ENCODE results near the gene CNNM4. TPM values are rescaled to one million over a fixed set of nuclear protein-coding genes. Genes with fewer than 3 reads are reported as not detected.

CNNM4 gene
- polyA plus RNA-seq (2013, experiment 1 of 2): 5.8 TPM
- polyA plus RNA-seq (2013, experiment 2 of 2): 6.0 TPM

DNA sequence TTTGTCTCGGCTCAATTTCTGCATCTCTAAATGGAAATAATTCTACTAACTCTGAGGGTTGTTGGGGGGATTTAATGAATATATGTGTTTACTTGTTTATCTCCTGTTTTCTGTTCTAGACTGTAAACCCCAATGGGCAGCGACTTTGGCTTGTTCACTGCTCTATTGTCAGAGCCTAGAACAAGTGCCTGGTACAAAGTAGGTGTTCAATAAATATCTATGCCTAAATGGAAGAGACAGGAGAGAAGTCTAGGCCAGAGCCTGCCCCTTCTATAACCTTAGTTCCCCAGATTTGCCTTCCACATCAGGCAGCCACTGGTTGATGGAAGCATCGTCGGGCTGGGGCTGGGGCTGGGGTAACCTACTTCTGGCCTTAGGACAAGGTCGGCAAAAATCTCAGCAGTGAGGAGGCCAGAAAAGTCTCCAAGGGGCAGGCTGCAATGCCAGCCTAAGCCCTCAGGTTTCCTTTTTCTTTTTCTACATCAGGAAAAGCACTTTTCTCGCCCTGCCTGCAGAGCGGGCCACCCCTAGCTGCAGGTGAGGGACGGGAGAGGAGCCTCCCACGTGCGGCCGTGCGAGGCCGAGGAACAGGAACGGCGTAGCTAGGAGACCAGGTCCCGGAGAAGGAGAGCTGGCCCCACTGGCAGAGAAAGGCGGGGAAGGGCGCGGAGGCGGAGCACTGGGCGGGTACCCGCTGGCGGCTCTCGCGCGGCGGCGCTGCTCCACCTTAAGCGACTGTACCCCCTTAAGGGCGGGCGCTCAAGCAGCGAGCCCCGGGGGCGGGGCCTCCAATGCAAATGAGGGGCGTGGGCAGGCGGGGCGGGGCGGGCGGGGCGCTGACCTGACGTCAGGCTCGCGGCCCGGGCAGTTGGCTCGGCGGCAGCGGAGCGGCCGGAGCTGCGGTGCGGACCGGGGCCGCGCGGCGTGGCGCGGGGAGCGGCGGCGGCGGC lies at the start of gene CNNM4:
Gene CNNM4, plus strand, starts transcription at position 867 of the 950 bp plus-strand sequence. CDS start 98 bp downstream, outside the sequence.
- no peaks in the 10 kb centered on the region for H3K27me3 ChIP-seq (ENCODE audit: control insufficient read depth in 1 of 2, insufficient read depth in 1 of 2, low read length in 2 of 2)
- H2AFZ ChIP-seq (ENCODE audit: low read depth, low read length): peak within 1 kb of the TSS; percentile 72
- peak within 1 kb of the TSS; percentile 79 for H3K4me2 ChIP-seq (ENCODE audit: low read length, poor library complexity, severe bottlenecking)
- no peaks in the 10 kb centered on the region for H3K36me3 ChIP-seq (ENCODE audit: control insufficient read depth in 1 of 2, insufficient read depth in 2 of 2, low read depth in 1 of 2, low read length in 2 of 2)
- no peak within 1 kb of the TSS for H3K23ac ChIP-seq (ENCODE audit: low read length in 2 of 2)
- H3K4me1 ChIP-seq (ENCODE audit: control insufficient read depth, insufficient read depth, low read depth, low read length): peaks cover 38% of the 10 kb centered on the region
- no peak within 1 kb of the TSS for H2BK5ac ChIP-seq (ENCODE audit: low read depth, low read length, poor library complexity, severe bottlenecking)
- peak; percentile 90 for DNase-seq
- H2BK12ac ChIP-seq (ENCODE audit: low read length in 2 of 2): peak within 1 kb of the TSS; percentile 28 to 82
- peak within 1 kb of the TSS; percentile 93 for H4K8ac ChIP-seq (ENCODE audit: low read length)
- H2AK5ac ChIP-seq (ENCODE audit: low read length, severe bottlenecking): no peak within 1 kb of the TSS
- H3K4ac ChIP-seq (ENCODE audit: low read depth in 1 of 2, low read length in 2 of 2): peak within 1 kb of the TSS; percentile 55 to 66
- H3K14ac ChIP-seq (ENCODE audit: low read length in 2 of 2): peak within 1 kb of the TSS in 1 of 2 experiments; percentile 86
- peak within 1 kb of the TSS; percentile 81 for H4K91ac ChIP-seq (ENCODE audit: low read length)
- no peak within 1 kb of the TSS for H2BK15ac ChIP-seq (ENCODE audit: low read depth, poor library complexity, severe bottlenecking)
- H3K79me1 ChIP-seq (replicated peaks; ENCODE audit: low read length, poor library complexity, severe bottlenecking): peaks cover 21% of the 10 kb centered on the region
- peak within 1 kb of the TSS; percentile 69 to 94 for H3K4me3 ChIP-seq (ENCODE audit: insufficient read depth in 1 of 2, low read depth in 1 of 2, low read length in 2 of 2)
- peak within 1 kb of the TSS; percentile 30 for H2BK120ac ChIP-seq (ENCODE audit: low read depth, low read length)
- H3K9ac ChIP-seq (ENCODE audit: low read length): peak within 1 kb of the TSS; percentile 88
- peak within 1 kb of the TSS; percentile 59 to 86 for H3K18ac ChIP-seq (ENCODE audit: low read depth in 1 of 2, low read length in 2 of 2)
- H3K9me3 ChIP-seq (ENCODE audit: control insufficient read depth, low read length): no peaks in the 10 kb centered on the region
- no peak within 1 kb of the TSS for H3K27ac ChIP-seq (ENCODE audit: low read length, poor library complexity, severe bottlenecking)
- WGBS: 12% methylated on average over 31 of the region's 62 CpGs

DNA sequence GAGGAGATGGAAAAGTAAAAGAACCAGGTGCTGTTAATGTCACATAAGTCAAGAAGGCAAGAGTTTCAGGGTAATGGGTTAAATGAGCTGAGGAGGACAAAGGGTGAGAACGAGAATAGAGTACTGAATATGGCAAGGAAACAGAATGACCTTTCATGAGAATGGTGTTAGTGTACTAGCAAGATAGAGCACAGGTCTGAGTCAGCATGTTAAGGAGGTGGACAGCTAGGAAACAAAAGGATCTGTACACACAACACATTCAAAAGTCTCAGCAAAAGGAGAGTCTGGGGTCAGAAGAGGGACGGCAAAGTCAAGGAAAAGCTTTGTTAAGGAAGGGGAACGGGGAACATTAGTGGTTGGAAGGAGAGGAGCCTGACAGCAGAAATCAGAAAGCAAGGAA lies 49.7 kb upstream of the CNNM4 start:
- no peak overlapping the region for H3K4me3 ChIP-seq (ENCODE audit: insufficient read depth in 1 of 2, low read depth in 1 of 2, low read length in 2 of 2)
- H3K18ac ChIP-seq (ENCODE audit: low read depth in 1 of 2, low read length in 2 of 2): no peak overlapping the region
- H3K4me1 ChIP-seq (ENCODE audit: control insufficient read depth, insufficient read depth, low read depth, low read length): peaks cover 7% of the 10 kb centered on the region
- H3K14ac ChIP-seq (ENCODE audit: low read length in 2 of 2): no peak overlapping the region
- no peak overlapping the region for H3K23ac ChIP-seq (ENCODE audit: low read length in 2 of 2)
- DNase-seq: no peak
- H2BK15ac ChIP-seq (ENCODE audit: low read depth, poor library complexity, severe bottlenecking): no peak overlapping the region
- no peak overlapping the region for H2BK5ac ChIP-seq (ENCODE audit: low read depth, low read length, poor library complexity, severe bottlenecking)
- H3K36me3 ChIP-seq (ENCODE audit: control insufficient read depth in 1 of 2, insufficient read depth in 2 of 2, low read depth in 1 of 2, low read length in 2 of 2): peaks cover 42 to 66% of the 10 kb centered on the region in 2 experiments
- no peak overlapping the region for H3K4ac ChIP-seq (ENCODE audit: low read depth in 1 of 2, low read length in 2 of 2)
- no peak overlapping the region for H3K4me2 ChIP-seq (ENCODE audit: low read length, poor library complexity, severe bottlenecking)
- peaks cover 9% of the 10 kb centered on the region for H3K9me3 ChIP-seq (ENCODE audit: control insufficient read depth, low read length)
- H3K27ac ChIP-seq (ENCODE audit: low read length, poor library complexity, severe bottlenecking): no peak overlapping the region
- H2BK12ac ChIP-seq (ENCODE audit: low read length in 2 of 2): no peak overlapping the region
- H3K79me1 ChIP-seq (replicated peaks; ENCODE audit: low read length, poor library complexity, severe bottlenecking): peaks cover 24% of the 10 kb centered on the region
- H3K27me3 ChIP-seq (ENCODE audit: control insufficient read depth in 1 of 2, insufficient read depth in 1 of 2, low read length in 2 of 2): no peaks in the 10 kb centered on the region
- no peak overlapping the region for H2AFZ ChIP-seq (ENCODE audit: low read depth, low read length)
- H4K91ac ChIP-seq (ENCODE audit: low read length): no peak overlapping the region
- no peak overlapping the region for H2BK120ac ChIP-seq (ENCODE audit: low read depth, low read length)
- no peak overlapping the region for H3K9ac ChIP-seq (ENCODE audit: low read length)
- WGBS: 96% methylated on average over 2 of the region's 3 CpGs
- H2AK5ac ChIP-seq (ENCODE audit: low read length, severe bottlenecking): no peak overlapping the region
- no peak overlapping the region for H4K8ac ChIP-seq (ENCODE audit: low read length)

DNA sequence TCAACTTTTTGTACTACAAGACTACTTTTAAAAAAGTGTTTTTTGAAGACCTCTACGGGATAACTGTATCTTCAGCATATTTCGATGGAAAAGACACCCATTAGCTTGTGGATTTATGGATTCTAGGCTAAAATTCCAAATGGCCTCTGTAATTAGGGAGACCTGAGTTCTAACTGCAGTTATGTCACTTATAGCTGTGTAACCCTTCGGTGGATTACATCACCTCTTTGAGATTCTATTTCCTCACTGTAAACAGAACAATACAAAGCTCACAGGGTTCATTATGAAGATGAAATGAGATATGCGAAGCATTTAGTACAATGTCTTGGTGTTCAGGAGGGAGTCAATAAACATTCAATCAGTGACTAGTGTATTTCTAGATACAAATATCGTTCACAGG lies 45.0 kb upstream of the CNNM4 start:
- Histone ChIP-seq H3K14ac (ENCODE audit: low read length in 2 of 2) (no peak overlapping the region), H2BK12ac (ENCODE audit: low read length in 2 of 2) (no peak overlapping the region), H3K27ac (ENCODE audit: low read length, poor library complexity, severe bottlenecking) (no peak overlapping the region), H4K8ac (ENCODE audit: low read length) (no peak overlapping the region), H3K27me3 (ENCODE audit: control insufficient read depth in 1 of 2, insufficient read depth in 1 of 2, low read length in 2 of 2) (no peaks in the 10 kb centered on the region), H4K91ac (ENCODE audit: low read length) (no peak overlapping the region), H3K79me1 (replicated peaks; ENCODE audit: low read length, poor library complexity, severe bottlenecking) (peaks cover 21% of the 10 kb centered on the region), H3K4me3 (ENCODE audit: insufficient read depth in 1 of 2, low read depth in 1 of 2, low read length in 2 of 2) (no peak overlapping the region), H3K4me1 (ENCODE audit: control insufficient read depth, insufficient read depth, low read depth, low read length) (peaks cover 7% of the 10 kb centered on the region), H3K23ac (ENCODE audit: low read length in 2 of 2) (no peak overlapping the region), H2BK15ac (ENCODE audit: low read depth, poor library complexity, severe bottlenecking) (no peak overlapping the region), H2BK120ac (ENCODE audit: low read depth, low read length) (no peak overlapping the region), H2AK5ac (ENCODE audit: low read length, severe bottlenecking) (no peak overlapping the region), H3K4me2 (ENCODE audit: low read length, poor library complexity, severe bottlenecking) (no peak overlapping the region), H3K18ac (ENCODE audit: low read depth in 1 of 2, low read length in 2 of 2) (no peak overlapping the region), H3K36me3 (ENCODE audit: control insufficient read depth in 1 of 2, insufficient read depth in 2 of 2, low read depth in 1 of 2, low read length in 2 of 2) (peaks cover 21 to 47% of the 10 kb centered on the region in 2 experiments), H2AFZ (ENCODE audit: low read depth, low read length) (no peak overlapping the region), H2BK5ac (ENCODE audit: low read depth, low read length, poor library complexity, severe bottlenecking) (no peak overlapping the region), H3K9ac (ENCODE audit: low read length) (no peak overlapping the region), H3K9me3 (ENCODE audit: control insufficient read depth, low read length) (no peaks in the 10 kb centered on the region), H3K4ac (ENCODE audit: low read depth in 1 of 2, low read length in 2 of 2) (no peak overlapping the region)
- WGBS: 100% methylated on average over 3 of the region's 5 CpGs
- peak; percentile 23 for DNase-seq

DNA sequence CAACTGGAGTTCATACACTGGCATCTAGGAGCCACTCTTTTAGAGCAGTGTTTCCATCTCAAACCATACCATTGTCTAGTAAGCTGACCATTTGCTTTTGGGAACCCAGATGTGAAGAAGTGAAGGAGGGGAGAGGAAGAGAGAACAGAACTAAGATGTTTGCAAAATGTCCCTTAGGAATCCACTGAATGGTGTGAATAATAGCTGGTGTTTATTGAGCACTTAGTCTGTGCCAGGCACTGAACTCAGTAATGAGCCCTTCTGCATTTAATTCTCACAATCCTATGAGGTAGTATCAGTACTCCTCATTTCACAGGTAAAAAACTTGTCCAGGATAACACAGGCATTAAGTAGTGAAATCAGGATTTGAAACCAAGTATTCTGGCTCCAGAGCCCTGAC lies 44.3 kb upstream of the CNNM4 start:
- no peak overlapping the region for H3K4me3 ChIP-seq (ENCODE audit: insufficient read depth in 1 of 2, low read depth in 1 of 2, low read length in 2 of 2)
- H4K8ac ChIP-seq (ENCODE audit: low read length): no peak overlapping the region
- no peaks in the 10 kb centered on the region for H3K9me3 ChIP-seq (ENCODE audit: control insufficient read depth, low read length)
- H3K23ac ChIP-seq (ENCODE audit: low read length in 2 of 2): no peak overlapping the region
- H2AK5ac ChIP-seq (ENCODE audit: low read length, severe bottlenecking): no peak overlapping the region
- H4K91ac ChIP-seq (ENCODE audit: low read length): no peak overlapping the region
- no peak overlapping the region for H2BK120ac ChIP-seq (ENCODE audit: low read depth, low read length)
- H2BK12ac ChIP-seq (ENCODE audit: low read length in 2 of 2): no peak overlapping the region
- peaks cover 21% of the 10 kb centered on the region for H3K79me1 ChIP-seq (replicated peaks; ENCODE audit: low read length, poor library complexity, severe bottlenecking)
- DNase-seq: no peak
- no peak overlapping the region for H3K4me2 ChIP-seq (ENCODE audit: low read length, poor library complexity, severe bottlenecking)
- H3K27me3 ChIP-seq (ENCODE audit: control insufficient read depth in 1 of 2, insufficient read depth in 1 of 2, low read length in 2 of 2): no peaks in the 10 kb centered on the region
- H3K27ac ChIP-seq (ENCODE audit: low read length, poor library complexity, severe bottlenecking): no peak overlapping the region
- no peak overlapping the region for H2BK15ac ChIP-seq (ENCODE audit: low read depth, poor library complexity, severe bottlenecking)
- peaks cover 17 to 42% of the 10 kb centered on the region in 2 experiments for H3K36me3 ChIP-seq (ENCODE audit: control insufficient read depth in 1 of 2, insufficient read depth in 2 of 2, low read depth in 1 of 2, low read length in 2 of 2)
- no peak overlapping the region for H3K18ac ChIP-seq (ENCODE audit: low read depth in 1 of 2, low read length in 2 of 2)
- no peak overlapping the region for H2AFZ ChIP-seq (ENCODE audit: low read depth, low read length)
- no peak overlapping the region for H3K9ac ChIP-seq (ENCODE audit: low read length)
- H3K4ac ChIP-seq (ENCODE audit: low read depth in 1 of 2, low read length in 2 of 2): no peak overlapping the region
- peaks cover 7% of the 10 kb centered on the region for H3K4me1 ChIP-seq (ENCODE audit: control insufficient read depth, insufficient read depth, low read depth, low read length)
- H3K14ac ChIP-seq (ENCODE audit: low read length in 2 of 2): no peak overlapping the region
- no peak overlapping the region for H2BK5ac ChIP-seq (ENCODE audit: low read depth, low read length, poor library complexity, severe bottlenecking)
